Erythroblast (primary cell): ENCODE data around the gene TRPT1.

ENCODE experiments used
- GATA1 ChIP-seq: IDR thresholded peaks from 2 replicates; pipeline ENCODE4 v1.6.1; 2011; ENCODE audit warnings: low read depth, mild to moderate bottlenecking, control low read depth, low read length, moderate library complexity
- POLR2A ChIP-seq: IDR thresholded peaks from 2 replicates; pipeline ENCODE4 v1.6.1; 2011; ENCODE audit warnings: mild to moderate bottlenecking, low read length

GRCh38 chr11:64229744-64230170 lies 3.8 kb upstream of the TRPT1 start:
- TF ChIP-seq POLR2A (no peak), GATA1 (no peak)
